Body of pancreas (tissue), 4 donors: ENCODE data around the gene ACOT7. TPM values are rescaled to one million over a fixed set of nuclear protein-coding genes. Genes with fewer than 3 reads are reported as not detected.

Source experiments
- ATAC-seq: fragments of 150-250 bp; one replicate; pipeline ENCODE4 v1.9.1; 2016
- DNase-seq, 4 donors: peaks; one replicate each; pipeline ENCODE4 v3.0.0-alpha.2; 2019
- H3K27ac ChIP-seq, 4 donors: fragments of 200-600 bp; sonication (generic); 1 replicate in 3 of 4; 2 replicates in 1 of 4; pipeline versions ENCODE4 v1.5.1 to v1.6.1; 2016 to 2019; ENCODE audit warnings: mild to moderate bottlenecking in 1 of 4, mixed read lengths in 1 of 4, moderate library complexity in 1 of 4
- H3K27me3 ChIP-seq, 2 donors: fragments of 200-600 bp; sonication (generic); one replicate each; pipeline ENCODE4 v1.6.0; 2016; ENCODE audit warnings: mild to moderate bottlenecking in 1 of 2
- H3K36me3 ChIP-seq, 2 donors: fragments of 200-600 bp; sonication (generic); replicated peaks in 1 of 2; 2 replicates each; pipeline ENCODE4 v1.5.1; 2016; ENCODE audit warnings: low read depth in 2 of 2; ENCODE audit not compliant: insufficient read depth in 1 of 2
- H3K4me1 ChIP-seq: fragments of 200-600 bp; sonication (generic); one replicate; pipeline ENCODE4 v1.6.0; 2016
- H3K4me3 ChIP-seq, 2 donors: fragments of 200-600 bp; sonication (generic); 1 replicate in 1 of 2; 2 replicates in 1 of 2; pipeline ENCODE4 v1.5.1; 2016 to 2019
- H3K9me3 ChIP-seq, 3 donors: fragments of 200-600 bp; sonication (generic); 1 replicate in 2 of 3; 2 replicates in 1 of 3; pipeline ENCODE4 v1.5.1; 2016
- CTCF ChIP-seq, 7 experiments: fragments of 450-650 bp in 4 of 7; fragments of 200-600 bp in 3 of 7; sonication (generic) in 3 of 7; IDR thresholded peaks; one replicate each; pipeline ENCODE4 v1.5.1; 2016 to 2019; ENCODE audit warnings: antibody characterized with exemption in 7 of 7
- POLR2A ChIP-seq, 3 donors: fragments of 450-650 bp; IDR thresholded peaks; one replicate each; pipeline ENCODE4 v1.6.1; 2016; ENCODE audit warnings: antibody characterized with exemption in 3 of 3, mild to moderate bottlenecking in 2 of 3
- WGBS, 2 donors: methylation state at CpG; one replicate each; pipeline ENCODE4 v1.1.5; 2017; 5-methylcytosine and 5-hydroxymethylcytosine counted together
- intact Hi-C: fragments of 100-400 bp; cut with DNase I; formaldehyde crosslinking; loops from one replicate; pipeline ENCODE4 v1.15.1; 2023
- total RNA-seq, 2 donors: library from RNA; depleted of rRNA; stranded (reverse); fragments of >200 nt; gene quantifications; one replicate each; pipeline ENCODE4 v1.1.0, GENCODE V29; 2016

Gene ACOT7
- total RNA-seq, 2 donors from 2014 or later: 6.0 to 33.0 TPM

GRCh38 chr1:6282577-6283270 is 110.8 kb downstream of the ACOT7 start:
- no peaks in the 10 kb centered on the region for H3K9me3 ChIP-seq
- DNase-seq (no peak), ATAC-seq (no peak)
- intact Hi-C loops: no loop called here
- no peak overlapping the region for H3K27ac ChIP-seq
- WGBS, 2 donors: 91 to 93% methylated on average over 16 to 17 of the region's 17 CpGs
- no peaks in the 10 kb centered on the region for H3K36me3 ChIP-seq
- no peaks in the 10 kb centered on the region for H3K27me3 ChIP-seq
- no peak overlapping the region for H3K4me3 ChIP-seq
- no peak for TF ChIP-seq POLR2A (IDR thresholded peaks at IDR 0.05)
- no peak for TF ChIP-seq CTCF (IDR thresholded peaks at IDR 0.05)
- peaks cover 7% of the 10 kb centered on the region for H3K4me1 ChIP-seq

- WGBS, 2 donors: 75 to 78% methylated on average over 6 to 19 of the region's 19 CpGs
- H3K4me1 ChIP-seq: no peaks in the 10 kb centered on the region
- intact Hi-C loops: no loop called here
- no peak overlapping the region for H3K27ac ChIP-seq
- no peaks in the 10 kb centered on the region for H3K36me3 ChIP-seq
- no peak for ATAC-seq
- TF ChIP-seq CTCF (IDR thresholded peaks at IDR 0.05) (no peak), POLR2A (IDR thresholded peaks at IDR 0.05) (no peak)
- no peaks in the 10 kb centered on the region for H3K27me3 ChIP-seq
- DNase-seq: no peak
- H3K9me3 ChIP-seq: no peaks in the 10 kb centered on the region
- no peak overlapping the region for H3K4me3 ChIP-seq
Measured at GRCh38 chr1:6281511-6282402, 111.8 kb downstream of the ACOT7 start.

GRCh38 chr1:6280761-6281451 is 112.7 kb downstream of the ACOT7 start:
- H3K4me1 ChIP-seq: no peaks in the 10 kb centered on the region
- no peak for DNase-seq
- H3K4me3 ChIP-seq: no peak overlapping the region
- TF ChIP-seq POLR2A (IDR thresholded peaks at IDR 0.05): no peak
- peak in 2 of 7 experiments; percentile 8 to 20 for TF ChIP-seq CTCF (IDR thresholded peaks at IDR 0.05)
- no peaks in the 10 kb centered on the region for H3K9me3 ChIP-seq
- 81 to 85% methylated on average over 16 to 28 of the region's 33 CpGs for WGBS, 2 donors
- no peaks in the 10 kb centered on the region for H3K27me3 ChIP-seq
- H3K36me3 ChIP-seq: no peaks in the 10 kb centered on the region
- no peak overlapping the region for H3K27ac ChIP-seq
- intact Hi-C loops: no loop called here
- no peak for ATAC-seq

GRCh38 chr1:6279613-6280383 is 113.8 kb downstream of the ACOT7 start:
- no peaks in the 10 kb centered on the region for H3K9me3 ChIP-seq
- intact Hi-C loops: no loop called here
- H3K4me1 ChIP-seq: no peaks in the 10 kb centered on the region
- TF ChIP-seq POLR2A (IDR thresholded peaks at IDR 0.05) (no peak), CTCF (IDR thresholded peaks at IDR 0.05) (no peak)
- 81 to 84% methylated on average over 17 to 31 of the region's 31 CpGs for WGBS, 2 donors
- no peak overlapping the region for H3K4me3 ChIP-seq
- no peak for DNase-seq
- no peak overlapping the region for H3K27ac ChIP-seq
- H3K36me3 ChIP-seq: no peaks in the 10 kb centered on the region
- no peaks in the 10 kb centered on the region for H3K27me3 ChIP-seq
- no peak for ATAC-seq
